Measurements from ENCODE around the gene CLIC5.

GRCh38 chr6:45964300-45964699, 51.4 kb downstream of the CLIC5 start:
- TF ChIP-seq GABPA (IDR thresholded peaks at IDR 0.05; ENCODE audit: low read depth) (no peak), CTCF (IDR thresholded peaks at IDR 0.05; ENCODE audit: insufficient read depth, low read length) (no peak), POLR2AphosphoS5 (IDR thresholded peaks at IDR 0.05; ENCODE audit: low read depth) (no peak)
- TF ChIP-seq, protein P1, sequence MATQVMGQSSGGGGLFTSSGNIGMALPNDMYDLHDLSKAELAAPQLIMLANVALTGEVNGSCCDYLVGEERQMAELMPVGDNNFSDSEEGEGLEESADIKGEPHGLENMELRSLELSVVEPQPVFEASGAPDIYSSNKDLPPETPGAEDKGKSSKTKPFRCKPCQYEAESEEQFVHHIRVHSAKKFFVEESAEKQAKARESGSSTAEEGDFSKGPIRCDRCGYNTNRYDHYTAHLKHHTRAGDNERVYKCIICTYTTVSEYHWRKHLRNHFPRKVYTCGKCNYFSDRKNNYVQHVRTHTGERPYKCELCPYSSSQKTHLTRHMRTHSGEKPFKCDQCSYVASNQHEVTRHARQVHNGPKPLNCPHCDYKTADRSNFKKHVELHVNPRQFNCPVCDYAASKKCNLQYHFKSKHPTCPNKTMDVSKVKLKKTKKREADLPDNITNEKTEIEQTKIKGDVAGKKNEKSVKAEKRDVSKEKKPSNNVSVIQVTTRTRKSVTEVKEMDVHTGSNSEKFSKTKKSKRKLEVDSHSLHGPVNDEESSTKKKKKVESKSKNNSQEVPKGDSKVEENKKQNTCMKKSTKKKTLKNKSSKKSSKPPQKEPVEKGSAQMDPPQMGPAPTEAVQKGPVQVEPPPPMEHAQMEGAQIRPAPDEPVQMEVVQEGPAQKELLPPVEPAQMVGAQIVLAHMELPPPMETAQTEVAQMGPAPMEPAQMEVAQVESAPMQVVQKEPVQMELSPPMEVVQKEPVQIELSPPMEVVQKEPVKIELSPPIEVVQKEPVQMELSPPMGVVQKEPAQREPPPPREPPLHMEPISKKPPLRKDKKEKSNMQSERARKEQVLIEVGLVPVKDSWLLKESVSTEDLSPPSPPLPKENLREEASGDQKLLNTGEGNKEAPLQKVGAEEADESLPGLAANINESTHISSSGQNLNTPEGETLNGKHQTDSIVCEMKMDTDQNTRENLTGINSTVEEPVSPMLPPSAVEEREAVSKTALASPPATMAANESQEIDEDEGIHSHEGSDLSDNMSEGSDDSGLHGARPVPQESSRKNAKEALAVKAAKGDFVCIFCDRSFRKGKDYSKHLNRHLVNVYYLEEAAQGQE (IDR thresholded peaks at IDR 0.05; ENCODE audit: insufficient replicate concordance, low read depth): no peak

Measured in HL-60 (cell line).